HL-60 (cell line): ENCODE measurements around the gene NXPH2.

Experiments
- CTCF ChIP-seq: IDR thresholded peaks from one replicate; pipeline ENCODE4 v1.5.1; 2011; ENCODE audit warnings: low read length, control low read depth, inconsistent platforms; ENCODE audit not compliant: insufficient read depth
- POLR2AphosphoS5 ChIP-seq: IDR thresholded peaks from 2 replicates; pipeline ENCODE4 v1.6.1; 2012; ENCODE audit warnings: low read depth
- SPI1 ChIP-seq: IDR thresholded peaks from 2 replicates; pipeline ENCODE4 v1.6.1; 2012; ENCODE audit warnings: low read depth, mild to moderate bottlenecking, borderline replicate concordance

- TF ChIP-seq POLR2AphosphoS5 (no peak), SPI1 (no peak), CTCF (no peak)
Observed at GRCh38 chr2:138732651-138733050, 47.5 kb downstream of the NXPH2 start.
